ENCODE results near the gene GRK4.

- TF ChIP-seq POLR2A (IDR thresholded peaks at IDR 0.05; ENCODE audit: low read depth, low read length) (no peak), POLR2AphosphoS5 (IDR thresholded peaks at IDR 0.05; ENCODE audit: low read depth, low read length) (no peak), TAF1 (IDR thresholded peaks at IDR 0.05; ENCODE audit: low read depth, low read length) (no peak), PAX5 (IDR thresholded peaks at IDR 0.05; ENCODE audit: insufficient read depth, low read length, severe bottlenecking) (no peak), SPI1 (IDR thresholded peaks at IDR 0.05; ENCODE audit: low read depth, low read length) (no peak), POU2F2 (IDR thresholded peaks at IDR 0.05; ENCODE audit: low read depth, low read length) (no peak)
Measured at GRCh38 chr4:3022112-3022511, 58.7 kb downstream of the GRK4 start.
